Endothelial cell of umbilical vein (primary cell): ENCODE data around the gene SH3RF1. TPM values are rescaled to one million over a fixed set of nuclear protein-coding genes. Genes with fewer than 3 reads are reported as not detected.

Experiments used
- BruUV-seq: library from RNA; stranded (reverse); fragments of 400-500 nt; replicated peaks from 2 replicates; lab custom pipeline; 2021; lab: Mats Ljungman, UMichigan
- CTCF ChIA-PET: fragments of 300-600, 350-600 bp; sonication (Branson Sonifier 250); formaldehyde crosslinking; loops from one replicate; lab custom pipeline; 2021; ENCODE audit warnings: antibody characterized with exemption, inconsistent platforms; lab: Charles Lee
- POLR2A ChIA-PET: fragments of 300-600, 350-600 bp; sonication (Branson Sonifier 250); formaldehyde crosslinking; loops from one replicate; lab custom pipeline; 2021; ENCODE audit warnings: antibody characterized with exemption, inconsistent platforms; lab: Charles Lee
- DNase-seq: peaks from one replicate; pipeline ENCODE4 v3.0.0-alpha.2; 2011; ENCODE audit warnings: low read depth, low spot score
- FAIRE-seq: peaks from 2 replicates; lab custom pipeline; 2011; peaks lifted over from hg19 to GRCh38; lab: Jason Lieb, UNC
- H2AFZ ChIP-seq: 2 replicates; pipeline ENCODE4 v1.6.0; 2012; ENCODE audit warnings: low read depth, low read length, control low read depth, inconsistent platforms
- H3K27ac ChIP-seq: 2 replicates; pipeline ENCODE4 v1.5.1; 2011; ENCODE audit warnings: low read depth, mild to moderate bottlenecking, control low read depth, low read length, moderate library complexity; ENCODE audit not compliant: insufficient read depth
- H3K27me3 ChIP-seq, 2 experiments: 2 replicates each; pipeline versions ENCODE4 v1.6.0 to v1.6.1; 2011; ENCODE audit warnings: low read length in 2 of 2, mixed read lengths in 1 of 2; ENCODE audit not compliant: control insufficient read depth in 2 of 2, insufficient read depth in 2 of 2
- H3K36me3 ChIP-seq, 2 experiments: 2 replicates in 1 of 2; 3 replicates in 1 of 2; pipeline ENCODE4 v1.5.1; 2011; ENCODE audit warnings: low read length in 2 of 2, mild to moderate bottlenecking in 1 of 2, moderate library complexity in 1 of 2; ENCODE audit not compliant: control insufficient read depth in 2 of 2, insufficient read depth in 2 of 2; ENCODE audit errors: extremely low read depth in 1 of 2
- H3K4me1 ChIP-seq: 3 replicates; pipeline ENCODE4 v1.5.1; 2011; ENCODE audit warnings: mild to moderate bottlenecking, low read length; ENCODE audit not compliant: control insufficient read depth, insufficient read depth; ENCODE audit errors: extremely low read depth
- H3K4me2 ChIP-seq: 2 replicates; pipeline ENCODE4 v1.6.1; 2011; ENCODE audit warnings: low read length, control low read depth, mixed read lengths; ENCODE audit not compliant: insufficient read depth
- H3K4me3 ChIP-seq, 3 experiments: fragments of 200-600 bp in 1 of 3; sonication (generic), shearing (Covaris generic) in 1 of 3; replicated peaks in 1 of 3; 2 replicates each; pipeline ENCODE4 v1.5.1; 2011 to 2016; ENCODE audit warnings: control low read depth in 3 of 3, low read length in 3 of 3, mild to moderate bottlenecking in 2 of 3, inconsistent platforms in 1 of 3, low read depth in 1 of 3, moderate library complexity in 1 of 3; ENCODE audit not compliant: insufficient read depth in 1 of 3
- H3K79me2 ChIP-seq: 2 replicates; pipeline ENCODE4 v1.6.0; 2012; ENCODE audit warnings: low read length, inconsistent platforms; ENCODE audit not compliant: control insufficient read depth, insufficient read depth
- H3K9ac ChIP-seq: replicated peaks from 2 replicates; pipeline ENCODE3; 2011; ENCODE audit warnings: low read length, control low read depth; ENCODE audit not compliant: insufficient read depth; ENCODE audit errors: extremely low read depth
- H3K9me1 ChIP-seq: replicated peaks from 3 replicates; pipeline ENCODE4 v1.6.0; 2011; ENCODE audit warnings: mild to moderate bottlenecking, low read length; ENCODE audit not compliant: control insufficient read depth, insufficient read depth; ENCODE audit errors: extremely low read depth
- H3K9me3 ChIP-seq: replicated peaks from 2 replicates; pipeline ENCODE4 v1.5.1; 2012; ENCODE audit warnings: low read length, inconsistent platforms; ENCODE audit not compliant: control insufficient read depth, insufficient read depth
- H4K20me1 ChIP-seq: replicated peaks from 2 replicates; pipeline ENCODE3; 2011; ENCODE audit warnings: mild to moderate bottlenecking, low read length; ENCODE audit not compliant: control insufficient read depth, insufficient read depth; ENCODE audit errors: extremely low read depth
- CTCF ChIP-seq, 2 donors: IDR thresholded peaks; 1 replicate in 1 of 2; 2 replicates in 1 of 2; pipeline ENCODE4 v1.5.1; 2011; ENCODE audit warnings: low read length in 2 of 2, mild to moderate bottlenecking in 2 of 2, moderate library complexity in 2 of 2, control low read depth in 1 of 2, inconsistent platforms in 1 of 2, low read depth in 1 of 2; ENCODE audit not compliant: insufficient read depth in 1 of 2; ENCODE audit errors: extremely low read depth in 1 of 2
- EZH2 ChIP-seq: IDR thresholded peaks from 2 replicates; pipeline ENCODE4 v1.6.1; 2012; ENCODE audit warnings: borderline replicate concordance, low read depth, mild to moderate bottlenecking, moderate library complexity, low read length, inconsistent platforms; ENCODE audit not compliant: severe bottlenecking
- FOS ChIP-seq: IDR thresholded peaks from 2 replicates; pipeline ENCODE4 v1.6.1; 2011; ENCODE audit warnings: mild to moderate bottlenecking, low read length, moderate library complexity, borderline replicate concordance; ENCODE audit not compliant: insufficient read depth
- GATA2 ChIP-seq: IDR thresholded peaks from 2 replicates; pipeline ENCODE4 v1.7.0; 2011; ENCODE audit warnings: low read depth, mild to moderate bottlenecking, moderate library complexity, mixed read lengths, low read length; ENCODE audit not compliant: insufficient read length, insufficient read depth
- JUN ChIP-seq: IDR thresholded peaks from 2 replicates; pipeline ENCODE4 v1.6.1; 2011; ENCODE audit warnings: borderline replicate concordance, low read depth; ENCODE audit not compliant: insufficient read length, insufficient read depth
- MAX ChIP-seq: IDR thresholded peaks from 2 replicates; pipeline ENCODE4 v1.6.1; 2011; ENCODE audit not compliant: insufficient read depth, insufficient read length
- MYC ChIP-seq: IDR thresholded peaks from one replicate; pipeline ENCODE4 v1.6.1; 2011; ENCODE audit warnings: mild to moderate bottlenecking, low read depth, low read length
- POLR2A ChIP-seq: IDR thresholded peaks from 2 replicates; pipeline ENCODE4 v1.6.1; 2012; ENCODE audit warnings: low read depth, mild to moderate bottlenecking, control low read depth, low read length
- POLR2AphosphoS5 ChIP-seq: IDR thresholded peaks from 2 replicates; pipeline ENCODE4 v1.6.1; 2012; ENCODE audit warnings: low read depth, mild to moderate bottlenecking, control low read depth, low read length, moderate library complexity; ENCODE audit not compliant: insufficient read depth
- dilution Hi-C: fragments of 300-500 bp; cut with MboI; formaldehyde crosslinking; loops from one replicate; pipeline ENCODE4 v1.15.0; 2019; ENCODE audit warnings: low sequenced_read_pairs; ENCODE audit not compliant: extremely low pct_ligation_motif_present
- intact Hi-C: fragments of 100-400 bp; cut with micrococcal nuclease; formaldehyde crosslinking; loops from one replicate; pipeline ENCODE4 v1.10.0; 2022
- polyA plus RNA-seq, 4 experiments: library from polyadenylated mRNA; depleted of rRNA in 3 of 4; stranded (reverse) in 3 of 4; unstranded in 1 of 4; fragments of >200 nt; gene quantifications; 2 replicates each; pipeline versions ENCODE4 v1.2.1 to v1.2.3, GENCODE V29; 2011 to 2012; ENCODE audit warnings: missing spikeins in 1 of 4
- total RNA-seq: library from RNA; stranded (reverse); gene quantifications from 2 replicates; pipeline ENCODE4 v1.2.3, GENCODE V29; 2021

SH3RF1 gene
- total and polyA plus RNA-seq, 2 donors (not counting 3 experiments of a cell fraction or from before 2014, with no cell fraction given) = 16.2 to 24.9 TPM

GRCh38 chr4:169079942-169080827 lies 190.6 kb downstream of the SH3RF1 start:
- FAIRE-seq = peak; percentile 85
- no peaks in the 10 kb centered on the region for H3K9me1 ChIP-seq
- peak overlapping the region in 1 of 3 experiments; percentile 0 for H3K4me3 ChIP-seq
- peak overlapping the region; percentile 62 for H2AFZ ChIP-seq
- intact Hi-C loops = loop anchor here (1.0 to 2.0 kb wide), 3 partner anchors 19 to 29 kb away; no protein-coding TSS in a partner anchor
- H3K27me3 ChIP-seq = no peaks in the 10 kb centered on the region
- H3K36me3 ChIP-seq = no peaks in the 10 kb centered on the region
- DNase-seq = peak; percentile 87
- H3K9me3 ChIP-seq = no peaks in the 10 kb centered on the region
- peak overlapping the region; percentile 66 for H3K27ac ChIP-seq
- H3K4me1 ChIP-seq = peaks cover 20% of the 10 kb centered on the region
- peak overlapping the region; percentile 69 for H3K4me2 ChIP-seq
- peak overlapping the region; percentile 43 for H3K9ac ChIP-seq
- POLR2A ChIA-PET = no interaction called here
- dilution Hi-C loops = no loop called here
- CTCF ChIA-PET = interaction anchor here (0.9 to 1.6 kb wide), 8 partner anchors 8 to 231 kb away, joined by 3 to 11 read pairs (median 5); no protein-coding TSS in a partner anchor
- no peaks in the 10 kb centered on the region for H4K20me1 ChIP-seq
- H3K79me2 ChIP-seq = no peaks in the 10 kb centered on the region
- no TSS peak for BruUV-seq
- TF ChIP-seq JUN = no peak
- TF ChIP-seq GATA2 = peak; percentile 93
- peak; percentile 53 for TF ChIP-seq FOS
- TF ChIP-seq MYC = no peak
- TF ChIP-seq POLR2AphosphoS5 = no peak
- no peak for TF ChIP-seq CTCF (IDR thresholded peaks at IDR 0.05; ENCODE audit: extremely low read depth in 1 of 2, insufficient read depth in 1 of 2, low read depth in 1 of 2, low read length in 2 of 2)
- no peak for TF ChIP-seq EZH2
- no peak for TF ChIP-seq POLR2A
- TF ChIP-seq MAX = no peak
